Neural cell (in vitro differentiated cells): ENCODE data around the gene PTDSS2. TPM values are rescaled to one million over a fixed set of nuclear protein-coding genes. Genes with fewer than 3 reads are reported as not detected.

Experiments
- H2AFZ ChIP-seq: fragments of 200-600, 300-800 bp; sonication (generic), shearing (Covaris generic); 2 replicates; pipeline ENCODE4 v1.6.0; 2014; ENCODE audit warnings: low read depth, mild to moderate bottlenecking, antibody characterized with exemption, low read length, moderate library complexity
- H3F3A ChIP-seq: fragments of 200-600 bp; shearing (Covaris generic); 2 replicates; pipeline ENCODE4 v1.6.1; 2016; ENCODE audit warnings: mild to moderate bottlenecking, moderate library complexity, mixed read lengths, antibody characterized with exemption, low read length; ENCODE audit not compliant: insufficient read depth, poor library complexity, severe bottlenecking
- H3K27ac ChIP-seq: fragments of 200-600, 300-800 bp; sonication (generic), shearing (Covaris generic); 2 replicates; pipeline ENCODE4 v1.5.1; 2014; ENCODE audit warnings: mild to moderate bottlenecking, low read length, moderate library complexity
- H3K27me3 ChIP-seq: fragments of 300-800, 200-600 bp; sonication (generic), shearing (Covaris generic); 2 replicates; pipeline ENCODE4 v1.6.0; 2014; ENCODE audit warnings: mild to moderate bottlenecking, low read depth, low read length, moderate library complexity; ENCODE audit not compliant: insufficient read depth
- H3K36me3 ChIP-seq: fragments of 300-800, 200-600 bp; sonication (generic), shearing (Covaris generic); 2 replicates; pipeline ENCODE4 v1.5.1; 2014; ENCODE audit warnings: mild to moderate bottlenecking, antibody characterized with exemption, low read length, moderate library complexity; ENCODE audit not compliant: insufficient read depth
- H3K4me2 ChIP-seq: fragments of 300-800, 200-600 bp; sonication (generic), shearing (Covaris generic); 2 replicates; pipeline ENCODE4 v1.6.0; 2014; ENCODE audit warnings: mild to moderate bottlenecking, low read length
- H3K4me3 ChIP-seq: fragments of 300-800, 200-600 bp; sonication (generic), shearing (Covaris generic); 2 replicates; pipeline ENCODE4 v1.5.1; 2014; ENCODE audit warnings: mild to moderate bottlenecking, low read length, moderate library complexity
- H3K79me2 ChIP-seq: fragments of 200-600 bp; shearing (Covaris generic); replicated peaks from 2 replicates; pipeline ENCODE4 v1.6.0; 2014; ENCODE audit warnings: mild to moderate bottlenecking, low read length, moderate library complexity; ENCODE audit not compliant: insufficient read depth
- H3K9ac ChIP-seq: fragments of 300-800, 200-600 bp; sonication (generic), shearing (Covaris generic); 2 replicates; pipeline ENCODE4 v1.6.1; 2016; ENCODE audit warnings: mild to moderate bottlenecking, low read length, mixed read lengths
- H3K9me2 ChIP-seq: fragments of 200-600 bp; shearing (Covaris generic); 2 replicates; pipeline ENCODE4 v1.6.1; 2016; ENCODE audit warnings: mild to moderate bottlenecking, low read length, mixed read lengths; ENCODE audit not compliant: insufficient read depth
- H3K9me3 ChIP-seq: fragments of 200-600, 300-800 bp; sonication (generic), shearing (Covaris generic); 2 replicates; pipeline ENCODE4 v1.6.1; 2016; ENCODE audit warnings: mild to moderate bottlenecking, mixed run types, low read length, moderate library complexity, mixed read lengths
- H4K20me1 ChIP-seq: fragments of 200-600 bp; shearing (Covaris generic); 2 replicates; pipeline ENCODE4 v1.6.1; 2016; ENCODE audit warnings: mild to moderate bottlenecking, mixed run types; ENCODE audit not compliant: insufficient read depth
- CTCF ChIP-seq: fragments of 450-650 bp; IDR thresholded peaks from 2 replicates; pipeline ENCODE4 v1.5.1; 2014; ENCODE audit warnings: antibody characterized with exemption, mild to moderate bottlenecking, moderate library complexity; ENCODE audit not compliant: poor library complexity, severe bottlenecking
- EP300 ChIP-seq: fragments of 450-650 bp; conservative IDR thresholded peaks from 2 replicates; pipeline ENCODE4 v1.6.1; 2014; ENCODE audit warnings: antibody characterized with exemption, mild to moderate bottlenecking, moderate library complexity; ENCODE audit not compliant: poor library complexity, severe bottlenecking
- EZH2 ChIP-seq: fragments of 200-600, 300-800 bp; shearing (Covaris generic), sonication (generic); IDR thresholded peaks from 2 replicates; pipeline ENCODE4 v1.6.1; 2014; ENCODE audit warnings: antibody characterized with exemption, low read length, borderline replicate concordance, mild to moderate bottlenecking; ENCODE audit not compliant: insufficient read depth, poor library complexity, severe bottlenecking
- MXI1 ChIP-seq: fragments of 450-650 bp; conservative IDR thresholded peaks from 2 replicates; pipeline ENCODE4 v1.6.1; 2014; ENCODE audit warnings: antibody characterized with exemption, mild to moderate bottlenecking; ENCODE audit not compliant: poor library complexity, severe bottlenecking
- POLR2AphosphoS5 ChIP-seq: IDR thresholded peaks from 2 replicates; pipeline ENCODE4 v1.6.1; 2012
- RAD21 ChIP-seq: fragments of 450-650 bp; conservative IDR thresholded peaks from 2 replicates; pipeline ENCODE4 v1.6.1; 2014; ENCODE audit warnings: antibody characterized with exemption, mild to moderate bottlenecking, moderate library complexity
- REST ChIP-seq: IDR thresholded peaks from 2 replicates; pipeline ENCODE4 v1.6.1; 2012; ENCODE audit warnings: borderline replicate concordance
- SMC3 ChIP-seq: fragments of 450-650 bp; conservative IDR thresholded peaks from 2 replicates; pipeline ENCODE4 v1.6.1; 2014; ENCODE audit warnings: antibody characterized with exemption, mild to moderate bottlenecking, moderate library complexity; ENCODE audit not compliant: poor library complexity
- TAF1 ChIP-seq: IDR thresholded peaks from 2 replicates; pipeline ENCODE4 v1.6.1; 2012; ENCODE audit warnings: low read depth
- polyA plus RNA-seq: library from polyadenylated mRNA; depleted of rRNA; stranded (reverse); fragments of >200 nt; gene quantifications from 2 replicates; pipeline ENCODE4 v1.2.3, GENCODE V29; 2014
- small RNA-seq, 3 experiments: library from RNA; depleted of rRNA; stranded (forward); fragments of <200 nt; gene quantifications; one replicate each; pipeline ENCODE3, GENCODE V24; 2012

The PTDSS2 gene
- polyA plus RNA-seq, 1 donor from 2014 or later: 54.3 TPM

GRCh38 chr11:538431-539051 lies 88.5 kb downstream of the PTDSS2 start:
- no peak overlapping the region for H3K4me2 ChIP-seq
- H4K20me1 ChIP-seq: no peaks in the 10 kb centered on the region
- H3K9ac ChIP-seq: no peak overlapping the region
- H3K9me3 ChIP-seq: no peaks in the 10 kb centered on the region
- no peak overlapping the region for H3K4me3 ChIP-seq
- TF ChIP-seq SMC3 (no peak), TAF1 (no peak), REST (no peak), EP300 (no peak)
- no peaks in the 10 kb centered on the region for H3K9me2 ChIP-seq
- H3K79me2 ChIP-seq: peaks cover 8% of the 10 kb centered on the region
- no peaks in the 10 kb centered on the region for H3K36me3 ChIP-seq
- no peak overlapping the region for H3K27ac ChIP-seq
- H3K27me3 ChIP-seq: no peaks in the 10 kb centered on the region
- H2AFZ ChIP-seq: no peak overlapping the region
- no peaks in the 10 kb centered on the region for H3F3A ChIP-seq

- Histone ChIP-seq H3K27me3 (no peaks in the 10 kb centered on the region), H3F3A (no peaks in the 10 kb centered on the region), H3K9me2 (no peaks in the 10 kb centered on the region), H3K4me3 (no peak overlapping the region), H3K9ac (no peak overlapping the region), H2AFZ (no peak overlapping the region), H4K20me1 (no peaks in the 10 kb centered on the region), H3K4me2 (no peak overlapping the region), H3K36me3 (no peaks in the 10 kb centered on the region), H3K27ac (no peak overlapping the region), H3K9me3 (no peaks in the 10 kb centered on the region), H3K79me2 (no peaks in the 10 kb centered on the region)
- TF ChIP-seq CTCF (no peak), EZH2 (no peak), RAD21 (no peak), EP300 (no peak), POLR2AphosphoS5 (no peak), REST (no peak), TAF1 (no peak), MXI1 (no peak), SMC3 (no peak)
These were observed 89.9 kb downstream of the PTDSS2 start for GRCh38 chr11:539971-540481.

Small RNA genes within 50 kb of the gene (small RNA-seq; reads per million reads assigned to genes)
- 0.06 to 0.56 (median 0.33) reads per million in 3 experiments for gene RN7SL838P

Other genes starting within 250 kb of the PTDSS2 start
- 6.7 and 7.6 TPM in 2 replicates for gene BET1L, start 242.9 kb upstream of the PTDSS2 start, polyA plus RNA-seq
- gene RIC8A, start 242.6 kb upstream of the PTDSS2 start, polyA plus RNA-seq: 128 and 152 TPM in 2 replicates
- 32.9 and 38.8 TPM in 2 replicates for gene SIRT3, start 213.9 kb upstream of the PTDSS2 start, polyA plus RNA-seq
- 174 and 183 TPM in 2 replicates for gene PSMD13, start 213.3 kb upstream of the PTDSS2 start, polyA plus RNA-seq
- gene NLRP6, start 171.9 kb upstream of the PTDSS2 start, polyA plus RNA-seq: not detected in 2 replicates
- 2.1 and 6.0 TPM in 2 replicates for gene PGGHG, start 161.2 kb upstream of the PTDSS2 start, polyA plus RNA-seq
- gene IFITM5, start 150.8 kb upstream of the PTDSS2 start, polyA plus RNA-seq: not detected in 2 replicates
- 2.3 TPM in 1 of 2 replicates, not detected in the other for gene IFITM2, start 142.5 kb upstream of the PTDSS2 start, polyA plus RNA-seq
- gene IFITM1, start 136.2 kb upstream of the PTDSS2 start, polyA plus RNA-seq: 0.35 TPM in 1 of 2 replicates, not detected in the other
- gene IFITM3, start 129.4 kb upstream of the PTDSS2 start, polyA plus RNA-seq: not detected in 2 replicates
- gene B4GALNT4, start 80.8 kb upstream of the PTDSS2 start, polyA plus RNA-seq: 440 and 478 TPM in 2 replicates
- gene PKP3, start 56.1 kb upstream of the PTDSS2 start, polyA plus RNA-seq: not detected in 2 replicates
- gene SIGIRR, start 35.3 kb upstream of the PTDSS2 start, polyA plus RNA-seq: 1.6 and 5.6 TPM in 2 replicates
- not detected in 2 replicates for gene ANO9, start 8.3 kb upstream of the PTDSS2 start, polyA plus RNA-seq
- 71.8 and 82.4 TPM in 2 replicates for gene RNH1, start 57.0 kb downstream of the PTDSS2 start, polyA plus RNA-seq
- gene HRAS, start 85.3 kb downstream of the PTDSS2 start, polyA plus RNA-seq: 119 and 120 TPM in 2 replicates
- 0.76 and 1.3 TPM in 2 replicates for gene LRRC56, start 87.2 kb downstream of the PTDSS2 start, polyA plus RNA-seq
- 0.61 and 3.0 TPM in 2 replicates for gene LMNTD2, start 110.5 kb downstream of the PTDSS2 start, polyA plus RNA-seq
- 37.1 and 51.5 TPM in 2 replicates for gene RASSF7, start 110.7 kb downstream of the PTDSS2 start, polyA plus RNA-seq
- 8.5 and 12.1 TPM in 2 replicates for gene PHRF1, start 126.2 kb downstream of the PTDSS2 start, polyA plus RNA-seq
- 1.1 and 4.6 TPM in 2 replicates for gene IRF7, start 165.7 kb downstream of the PTDSS2 start, polyA plus RNA-seq
- not detected in 2 replicates for gene CDHR5, start 174.7 kb downstream of the PTDSS2 start, polyA plus RNA-seq
- not detected in 2 replicates for gene SCT, start 176.9 kb downstream of the PTDSS2 start, polyA plus RNA-seq
- 0.86 TPM in 1 of 2 replicates, not detected in the other for gene DRD4, start 187.0 kb downstream of the PTDSS2 start, polyA plus RNA-seq
- 87.6 and 94.9 TPM in 2 replicates for gene DEAF1, start 244.9 kb downstream of the PTDSS2 start, polyA plus RNA-seq
- gene TMEM80, start 245.5 kb downstream of the PTDSS2 start, polyA plus RNA-seq: 23.1 and 30.9 TPM in 2 replicates